B cell (primary cell): Measurements from ENCODE around the gene LSP1. TPM values are rescaled to one million over a fixed set of nuclear protein-coding genes. Genes with fewer than 3 reads are reported as not detected.

ENCODE experiments used
- ATAC-seq: fragments of 200-7000 bp; cut with Tn5 transposase; one replicate; pipeline ENCODE4 v1.10.0; 2021; ENCODE audit warnings: low read depth, mild to moderate bottlenecking, moderate number of reproducible peaks, moderate library complexity
- CTCF ChIA-PET: fragments of 350-600 bp; sonication (Branson Sonifier 250); formaldehyde crosslinking; loops from one replicate; lab custom pipeline; 2021; ENCODE audit warnings: antibody characterized with exemption, inconsistent platforms; lab: Charles Lee
- POLR2A ChIA-PET: fragments of 350-600 bp; sonication (Branson Sonifier 250); formaldehyde crosslinking; loops from one replicate; lab custom pipeline; 2021; ENCODE audit warnings: antibody characterized with exemption; lab: Charles Lee
- DNase-seq: peaks from one replicate; pipeline ENCODE4 v3.0.0; 2013
- H2AFZ ChIP-seq: 2 replicates; pipeline ENCODE4 v1.6.1; 2012; ENCODE audit warnings: mild to moderate bottlenecking, low read depth, low read length; ENCODE audit not compliant: insufficient read depth, poor library complexity, severe bottlenecking
- H3K27ac ChIP-seq, 2 donors: 1 replicate in 1 of 2; 2 replicates in 1 of 2; pipeline ENCODE4 v1.5.1; 2012 to 2013; ENCODE audit warnings: low read length in 2 of 2, mild to moderate bottlenecking in 2 of 2, moderate library complexity in 1 of 2
- H3K27me3 ChIP-seq, 4 experiments: fragments of 200-600 bp in 1 of 4; sonication (generic) in 1 of 4; replicated peaks in 1 of 4; 1 replicate in 2 of 4; 2 replicates in 2 of 4; pipeline versions ENCODE4 v1.6.1 to v1.7.0; 2013 to 2016; ENCODE audit warnings: low read length in 3 of 4, mild to moderate bottlenecking in 2 of 4, mixed read lengths in 1 of 4, moderate library complexity in 1 of 4; ENCODE audit not compliant: insufficient read depth in 4 of 4, control insufficient read depth in 3 of 4; ENCODE audit errors: control extremely low read depth in 1 of 4
- H3K36me3 ChIP-seq, 2 experiments: replicated peaks in 1 of 2; 1 replicate in 1 of 2; 2 replicates in 1 of 2; pipeline versions ENCODE4 v1.6.1 to v1.7.1; 2013; ENCODE audit warnings: low read length in 1 of 2; ENCODE audit not compliant: insufficient read depth in 2 of 2, control insufficient read depth in 1 of 2; ENCODE audit errors: control extremely low read depth in 1 of 2, extremely low read depth in 1 of 2
- H3K4me1 ChIP-seq, 2 donors: fragments of 200-600 bp in 1 of 2; sonication (generic) in 1 of 2; 1 replicate in 1 of 2; 2 replicates in 1 of 2; pipeline versions ENCODE4 v1.5.1 to v1.6.1; 2013 to 2017; ENCODE audit warnings: low read length in 2 of 2; ENCODE audit not compliant: control insufficient read depth in 2 of 2, insufficient read depth in 2 of 2
- H3K4me2 ChIP-seq: replicated peaks from 2 replicates; pipeline ENCODE3; 2012; ENCODE audit warnings: mild to moderate bottlenecking, low read depth, low read length; ENCODE audit not compliant: poor library complexity, severe bottlenecking
- H3K4me3 ChIP-seq, 5 experiments: fragments of 200-600 bp in 1 of 5; sonication (generic) in 1 of 5; 1 replicate in 3 of 5; 2 replicates in 2 of 5; pipeline versions ENCODE4 v1.5.1 to v1.7.0; 2011 to 2016; ENCODE audit warnings: low read length in 4 of 5, mild to moderate bottlenecking in 4 of 5, low read depth in 2 of 5, control low read depth in 1 of 5, moderate library complexity in 1 of 5; ENCODE audit not compliant: insufficient read depth in 1 of 5; ENCODE audit errors: control extremely low read depth in 1 of 5, extremely low read depth in 1 of 5
- H3K79me2 ChIP-seq: fragments of 200-600 bp; sonication (generic); one replicate; pipeline ENCODE4 v1.6.0; 2016; ENCODE audit warnings: low read length; ENCODE audit not compliant: control insufficient read depth, insufficient read depth
- H3K9ac ChIP-seq: fragments of 200-600 bp; sonication (generic); 2 replicates; pipeline ENCODE4 v1.6.1; 2017; ENCODE audit warnings: mild to moderate bottlenecking, low read length, moderate library complexity
- H3K9me3 ChIP-seq, 3 donors: one replicate each; pipeline versions ENCODE4 v1.6.1 to v1.7.1; 2013; ENCODE audit warnings: low read length in 2 of 3; ENCODE audit not compliant: control insufficient read depth in 2 of 3, insufficient read depth in 1 of 3; ENCODE audit errors: control extremely low read depth in 1 of 3
- H4K20me1 ChIP-seq: 2 replicates; pipeline ENCODE4 v1.6.0; 2012; ENCODE audit warnings: mild to moderate bottlenecking, low read length; ENCODE audit not compliant: insufficient read depth, control insufficient read depth, poor library complexity, severe bottlenecking
- H3K27ac Mint-ChIP-seq: one replicate; pipeline ENCODE4 v1.8.0; 2021; ENCODE audit warnings: mixed read lengths
- H3K27me3 Mint-ChIP-seq: one replicate; pipeline ENCODE4 v1.8.0; 2021; ENCODE audit warnings: mixed read lengths
- H3K4me1 Mint-ChIP-seq: one replicate; pipeline ENCODE4 v1.8.0; 2021; ENCODE audit warnings: mixed read lengths
- H3K4me3 Mint-ChIP-seq: one replicate; pipeline ENCODE4 v1.8.0; 2021; ENCODE audit warnings: mixed read lengths
- H3K9me3 Mint-ChIP-seq: one replicate; pipeline ENCODE4 v1.8.0; 2022; ENCODE audit warnings: mixed read lengths; ENCODE audit not compliant: insufficient read depth
- CTCF ChIP-seq: fragments of 200-600 bp; IDR thresholded peaks from one replicate; pipeline ENCODE4 v1.8.0; 2022; ENCODE audit warnings: antibody characterized with exemption, mild to moderate bottlenecking
- EZH2 ChIP-seq: IDR thresholded peaks from 2 replicates; pipeline ENCODE4 v1.6.1; 2012; ENCODE audit warnings: borderline replicate concordance, low read depth, mild to moderate bottlenecking, moderate library complexity, low read length; ENCODE audit not compliant: insufficient read depth, poor library complexity, severe bottlenecking
- WGBS: methylation state at CpG from one replicate; pipeline ENCODE4 v1.1.5; 2013; ENCODE audit warnings: missing lambda C conversion rate; ENCODE audit not compliant: insufficient coverage; 5-methylcytosine and 5-hydroxymethylcytosine counted together
- intact Hi-C: fragments of 100-400 bp; cut with micrococcal nuclease; formaldehyde crosslinking; loops from one replicate; pipeline ENCODE4 v1.10.0; 2022
- polyA plus RNA-seq: library from polyadenylated mRNA; depleted of rRNA; stranded (reverse); fragments of >200 nt; gene quantifications from 2 replicates; pipeline ENCODE4 v1.2.3, GENCODE V29; 2012
- total RNA-seq, 2 donors: library from RNA; stranded (reverse); fragments of 120-200 nt in 1 of 2; gene quantifications; 1 replicate in 1 of 2; 2 replicates in 1 of 2; pipeline versions ENCODE4 v1.2.3 to v1.2.4, GENCODE V29; 2013 to 2022

The LSP1 gene
- total and polyA plus RNA-seq, 2 donors (not counting 1 experiment from before 2014, with no cell fraction given): 249 to 446 TPM

DNA sequence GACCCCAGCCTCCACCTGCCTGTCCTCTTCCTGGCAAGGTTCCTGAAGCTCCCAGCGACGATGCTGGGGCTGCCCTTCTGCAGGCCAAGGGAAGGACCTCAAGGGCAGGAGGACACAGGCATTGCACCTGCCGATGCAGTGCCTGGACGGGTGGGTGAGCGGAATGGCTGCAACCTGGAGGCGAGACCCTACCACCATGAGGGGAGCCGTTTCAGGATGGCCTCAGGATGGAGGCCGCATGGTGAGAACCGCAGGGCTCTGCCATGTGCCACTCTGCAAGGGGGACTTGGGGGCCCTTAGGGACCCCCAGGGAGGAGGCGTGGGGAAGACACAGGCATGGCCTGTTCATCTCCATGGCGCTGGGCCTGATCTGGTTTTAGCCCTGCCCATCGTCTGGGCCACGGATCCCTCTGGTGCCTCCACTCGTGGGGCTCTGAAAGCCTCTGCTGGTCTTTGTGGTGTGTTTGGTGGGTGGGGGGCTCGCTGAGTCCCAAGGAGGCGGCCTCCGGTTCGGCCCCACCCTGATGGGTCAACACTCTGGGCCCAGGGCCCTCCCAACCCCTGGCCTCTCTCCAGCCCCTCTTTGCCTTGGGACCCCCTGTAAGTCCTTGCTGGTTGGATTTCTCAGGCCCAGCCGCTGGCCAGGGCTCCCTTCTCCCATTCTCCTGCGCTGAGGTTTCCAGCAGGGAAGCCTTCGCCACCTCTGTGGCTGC, 1.3 kb upstream of the LSP1 start:
- Histone ChIP-seq H3K9ac (peak overlapping the region; percentile 91), H3K4me3 (peak overlapping the region in 2 of 5 experiments; percentile 7 to 95), H3K36me3 (peaks cover 0 to 18% of the 10 kb centered on the region in 2 experiments), H3K4me2 (peak overlapping the region; percentile 94), H3K9me3 (no peaks in the 10 kb centered on the region), H3K27ac (peak overlapping the region; percentile 94 to 99), H3K79me2 (peaks cover 54% of the 10 kb centered on the region), H4K20me1 (peaks cover 37% of the 10 kb centered on the region), H3K27me3 (no peaks in the 10 kb centered on the region), H3K4me1 (peaks cover 65 to 90% of the 10 kb centered on the region in 2 donors), H2AFZ (no peak overlapping the region)
- H3K9me3 Mint-ChIP-seq: no peaks in the 10 kb centered on the region
- peak overlapping the region; percentile 100 for H3K4me3 Mint-ChIP-seq
- no peaks in the 10 kb centered on the region for H3K27me3 Mint-ChIP-seq
- ATAC-seq: no peak
- ChIA-PET CTCF (interaction anchor here (0.8 to 10.2 kb wide), 12 partner anchors 12 to 300 kb away, joined by 3 to 104 read pairs (median 13); partner anchors contain the start of genes MRPL23 and TNNI2), POLR2A (interaction anchor here (0.6 to 4.3 kb wide), 8 partner anchors 10 to 1050 kb away, joined by 4 to 28 read pairs (median 7); partner anchors contain the start of gene TNNI2)
- WGBS: 91% methylated on average over 20 of the region's 21 CpGs
- DNase-seq: no peak
- H3K27ac Mint-ChIP-seq: peak overlapping the region; percentile 97
- peaks cover 81% of the 10 kb centered on the region for H3K4me1 Mint-ChIP-seq
- TF ChIP-seq CTCF: no peak
- no peak for TF ChIP-seq EZH2
- intact Hi-C loops: loop anchor here (1.0 to 5.0 kb wide), 6 partner anchors 11 to 1009 kb away; partner anchors contain the start of genes POLR2L, TNNT3, TSPAN4 and TSSC4
